Panc1 (cell line): ENCODE measurements around the gene HEPACAM. TPM values are rescaled to one million over a fixed set of nuclear protein-coding genes. Genes with fewer than 3 reads are reported as not detected.

Experiments used
- ATAC-seq: fragments of 200-7000 bp; cut with Tn5 transposase; 2 replicates; pipeline ENCODE4 v1.9.1; 2020; ENCODE audit warnings: mild to moderate bottlenecking, moderate library complexity
- BruUV-seq: library from RNA; stranded (reverse); fragments of 400-500 nt; replicated peaks from 2 replicates; lab custom pipeline; 2021; lab: Mats Ljungman, UMichigan
- CTCF ChIA-PET: fragments of 300-600 bp; sonication (Branson Sonifier 250); formaldehyde crosslinking; loops from one replicate; lab custom pipeline; 2022; ENCODE audit warnings: antibody characterized with exemption; lab: Charles Lee
- POLR2A ChIA-PET: fragments of 300-600 bp; sonication (Branson Sonifier 250); formaldehyde crosslinking; loops from one replicate; lab custom pipeline; 2022; ENCODE audit warnings: antibody characterized with exemption; lab: Charles Lee
- DNase-seq: peaks from one replicate; pipeline ENCODE4 v3.0.0-alpha.2; 2010; ENCODE audit warnings: low read depth, low spot score
- H3K27ac ChIP-seq: 2 replicates; pipeline ENCODE4 v1.5.1; 2011; ENCODE audit warnings: mild to moderate bottlenecking, low read length, inconsistent platforms
- H3K27me3 ChIP-seq: fragments of 200-500 bp; sonication (Bioruptor generic); 2 replicates; pipeline ENCODE4 v1.6.0; 2014; ENCODE audit warnings: low read length, inconsistent platforms; ENCODE audit not compliant: control insufficient read depth, insufficient read depth
- H3K36me3 ChIP-seq: fragments of 200-500 bp; sonication (Bioruptor generic); 2 replicates; pipeline ENCODE4 v1.5.1; 2014; ENCODE audit warnings: inconsistent platforms, mild to moderate bottlenecking, low read length, moderate library complexity; ENCODE audit not compliant: control insufficient read depth, insufficient read depth
- H3K4me1 ChIP-seq: 2 replicates; pipeline ENCODE4 v1.5.1; 2011; ENCODE audit warnings: inconsistent platforms, mild to moderate bottlenecking, low read length, moderate library complexity; ENCODE audit not compliant: control insufficient read depth, insufficient read depth
- H3K4me3 ChIP-seq, 2 experiments: 2 replicates each; pipeline ENCODE4 v1.5.1; 2011 to 2012; ENCODE audit warnings: low read depth in 2 of 2, low read length in 2 of 2, mild to moderate bottlenecking in 2 of 2, inconsistent platforms in 1 of 2, moderate library complexity in 1 of 2
- H3K9me3 ChIP-seq: fragments of 200-500 bp; sonication (Bioruptor generic); 2 replicates; pipeline ENCODE4 v1.5.1; 2014; ENCODE audit warnings: low read depth, mild to moderate bottlenecking, inconsistent platforms, low read length, moderate library complexity; ENCODE audit not compliant: control insufficient read depth, insufficient read depth
- POLR2AphosphoS5 ChIP-seq: IDR thresholded peaks from 2 replicates; pipeline ENCODE4 v1.6.1; 2012; ENCODE audit warnings: mild to moderate bottlenecking, low read depth, low read length, moderate library complexity
- SIN3A ChIP-seq: IDR thresholded peaks from 2 replicates; pipeline ENCODE4 v1.6.1; 2012; ENCODE audit warnings: low read depth, mild to moderate bottlenecking, low read length, moderate library complexity, borderline replicate concordance; ENCODE audit not compliant: insufficient read depth
- TCF7L2 ChIP-seq: IDR thresholded peaks from 2 replicates; pipeline ENCODE4 v1.6.1; 2011; ENCODE audit warnings: mild to moderate bottlenecking, low read depth, low read length, inconsistent platforms
- in situ Hi-C: cut with HindIII; loops from 2 replicates; pipeline ENCODE4 v1.10.0; 2016; ENCODE audit warnings: low sequenced_read_pairs, low pct_unique_long_range_greater_than_20kb
- intact Hi-C: fragments of 100-400 bp; cut with micrococcal nuclease; formaldehyde crosslinking; loops from one replicate; pipeline ENCODE4 v1.10.0; 2022; ENCODE audit not compliant: unreplicated experiment
- total RNA-seq: library from RNA; stranded (reverse); gene quantifications from one replicate; pipeline ENCODE4 v1.2.1, GENCODE V29; 2021; ENCODE audit not compliant: unreplicated experiment
- TF ChIP-seq, protein P1 (sequence below): fragments of 450-650 bp; IDR thresholded peaks from 2 replicates; pipeline ENCODE4 v1.5.1; 2017; ENCODE audit warnings: mild to moderate bottlenecking
- TF ChIP-seq, protein P2 (sequence below), 2 experiments: IDR thresholded peaks; 2 replicates each; pipeline ENCODE4 v1.6.1; 2011 to 2012; ENCODE audit warnings: low read depth in 2 of 2, control low read depth in 1 of 2, low read length in 1 of 2, mild to moderate bottlenecking in 1 of 2, moderate library complexity in 1 of 2; ENCODE audit not compliant: insufficient read depth in 1 of 2

HEPACAM gene
- total RNA-seq, 1 experiment from 2014 or later = not detected

DNA sequence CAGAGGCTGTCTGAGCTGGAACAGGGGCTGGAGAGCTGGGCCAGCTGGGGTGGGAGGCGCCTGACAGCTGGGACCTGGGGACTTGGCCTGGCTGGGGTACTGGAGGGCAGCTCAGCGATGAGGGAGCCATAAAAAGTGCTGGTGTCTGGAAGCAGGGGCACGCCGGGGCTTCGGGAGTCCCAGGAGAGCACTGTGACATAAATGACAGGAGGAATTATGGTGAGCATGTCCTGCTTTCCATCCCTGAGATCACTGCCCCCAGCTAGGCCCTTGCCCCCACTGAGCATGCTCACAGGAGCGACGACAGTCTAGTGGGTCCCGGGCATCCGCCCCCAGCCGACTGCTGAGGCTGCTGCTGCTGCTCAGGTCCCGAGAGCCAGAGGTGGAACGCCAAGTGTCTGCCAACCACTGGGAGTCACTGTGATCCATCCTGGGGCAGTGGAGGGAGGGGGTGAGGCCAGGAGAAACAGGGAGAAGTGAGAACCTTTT, 44.4 kb downstream of the HEPACAM start:
- POLR2A ChIA-PET = no interaction called here
- CTCF ChIA-PET = no interaction called here
- in situ Hi-C loops = no loop called here

DNA sequence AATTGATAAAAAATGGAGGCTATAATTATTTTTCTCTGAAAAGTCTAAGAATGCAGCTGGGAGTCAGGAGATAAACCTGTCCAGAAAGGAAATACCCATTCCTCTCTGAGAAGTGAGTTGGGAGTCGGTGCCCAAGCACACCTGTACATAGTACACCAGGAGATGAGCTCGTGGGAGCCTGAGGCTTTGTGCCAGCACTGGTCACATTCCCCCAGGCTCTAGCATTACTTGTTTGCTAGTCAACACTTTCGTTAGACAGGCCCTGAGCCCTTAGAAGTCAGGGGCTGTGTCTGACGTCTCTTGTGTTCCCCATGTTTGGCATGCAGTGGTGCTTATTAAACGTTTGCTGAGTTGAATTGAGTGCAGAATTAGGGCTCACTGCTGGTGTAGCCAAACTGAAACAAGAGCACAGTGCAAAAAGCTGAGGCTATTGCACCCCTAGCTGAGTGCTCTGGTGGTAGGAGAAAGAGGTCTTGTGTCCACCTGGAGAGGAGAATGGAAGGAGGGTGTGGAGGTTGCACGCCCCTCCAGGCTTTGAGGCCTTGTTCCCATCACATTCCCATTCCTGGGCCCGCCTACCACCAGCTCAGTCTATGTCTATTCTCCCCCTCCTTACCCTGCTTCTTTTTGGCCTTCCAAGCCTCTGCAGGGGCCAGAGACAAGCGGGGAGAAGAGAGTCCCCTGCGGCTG, 45.0 kb downstream of the HEPACAM start:
- BruUV-seq = no TSS peak
- no peaks in the 10 kb centered on the region for H3K36me3 ChIP-seq
- DNase-seq (no peak), ATAC-seq (no peak)
- H3K4me1 ChIP-seq = no peaks in the 10 kb centered on the region
- no peaks in the 10 kb centered on the region for H3K9me3 ChIP-seq
- POLR2A ChIA-PET = no interaction called here
- CTCF ChIA-PET = no interaction called here
- no peak overlapping the region for H3K4me3 ChIP-seq
- TF ChIP-seq TCF7L2 = no peak
- in situ Hi-C loops (no loop called here), intact Hi-C loops (no loop called here)
- H3K27ac ChIP-seq = no peak overlapping the region
- peaks cover 9% of the 10 kb centered on the region for H3K27me3 ChIP-seq

More for the DNA sequence above, 44.4 kb downstream of the HEPACAM start:
- no peaks in the 10 kb centered on the region for H3K9me3 ChIP-seq
- H3K27ac ChIP-seq = no peak overlapping the region
- no peak for ATAC-seq
- BruUV-seq = no TSS peak
- no peak overlapping the region for H3K4me3 ChIP-seq
- intact Hi-C loops = no loop called here
- H3K4me1 ChIP-seq = no peaks in the 10 kb centered on the region
- no peaks in the 10 kb centered on the region for H3K36me3 ChIP-seq
- no peak for DNase-seq
- peaks cover 9% of the 10 kb centered on the region for H3K27me3 ChIP-seq
- TF ChIP-seq, protein P1, sequence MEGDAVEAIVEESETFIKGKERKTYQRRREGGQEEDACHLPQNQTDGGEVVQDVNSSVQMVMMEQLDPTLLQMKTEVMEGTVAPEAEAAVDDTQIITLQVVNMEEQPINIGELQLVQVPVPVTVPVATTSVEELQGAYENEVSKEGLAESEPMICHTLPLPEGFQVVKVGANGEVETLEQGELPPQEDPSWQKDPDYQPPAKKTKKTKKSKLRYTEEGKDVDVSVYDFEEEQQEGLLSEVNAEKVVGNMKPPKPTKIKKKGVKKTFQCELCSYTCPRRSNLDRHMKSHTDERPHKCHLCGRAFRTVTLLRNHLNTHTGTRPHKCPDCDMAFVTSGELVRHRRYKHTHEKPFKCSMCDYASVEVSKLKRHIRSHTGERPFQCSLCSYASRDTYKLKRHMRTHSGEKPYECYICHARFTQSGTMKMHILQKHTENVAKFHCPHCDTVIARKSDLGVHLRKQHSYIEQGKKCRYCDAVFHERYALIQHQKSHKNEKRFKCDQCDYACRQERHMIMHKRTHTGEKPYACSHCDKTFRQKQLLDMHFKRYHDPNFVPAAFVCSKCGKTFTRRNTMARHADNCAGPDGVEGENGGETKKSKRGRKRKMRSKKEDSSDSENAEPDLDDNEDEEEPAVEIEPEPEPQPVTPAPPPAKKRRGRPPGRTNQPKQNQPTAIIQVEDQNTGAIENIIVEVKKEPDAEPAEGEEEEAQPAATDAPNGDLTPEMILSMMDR = no peak
- TF ChIP-seq POLR2AphosphoS5 (no peak), TCF7L2 (no peak), SIN3A (no peak)
- TF ChIP-seq, protein P2, sequence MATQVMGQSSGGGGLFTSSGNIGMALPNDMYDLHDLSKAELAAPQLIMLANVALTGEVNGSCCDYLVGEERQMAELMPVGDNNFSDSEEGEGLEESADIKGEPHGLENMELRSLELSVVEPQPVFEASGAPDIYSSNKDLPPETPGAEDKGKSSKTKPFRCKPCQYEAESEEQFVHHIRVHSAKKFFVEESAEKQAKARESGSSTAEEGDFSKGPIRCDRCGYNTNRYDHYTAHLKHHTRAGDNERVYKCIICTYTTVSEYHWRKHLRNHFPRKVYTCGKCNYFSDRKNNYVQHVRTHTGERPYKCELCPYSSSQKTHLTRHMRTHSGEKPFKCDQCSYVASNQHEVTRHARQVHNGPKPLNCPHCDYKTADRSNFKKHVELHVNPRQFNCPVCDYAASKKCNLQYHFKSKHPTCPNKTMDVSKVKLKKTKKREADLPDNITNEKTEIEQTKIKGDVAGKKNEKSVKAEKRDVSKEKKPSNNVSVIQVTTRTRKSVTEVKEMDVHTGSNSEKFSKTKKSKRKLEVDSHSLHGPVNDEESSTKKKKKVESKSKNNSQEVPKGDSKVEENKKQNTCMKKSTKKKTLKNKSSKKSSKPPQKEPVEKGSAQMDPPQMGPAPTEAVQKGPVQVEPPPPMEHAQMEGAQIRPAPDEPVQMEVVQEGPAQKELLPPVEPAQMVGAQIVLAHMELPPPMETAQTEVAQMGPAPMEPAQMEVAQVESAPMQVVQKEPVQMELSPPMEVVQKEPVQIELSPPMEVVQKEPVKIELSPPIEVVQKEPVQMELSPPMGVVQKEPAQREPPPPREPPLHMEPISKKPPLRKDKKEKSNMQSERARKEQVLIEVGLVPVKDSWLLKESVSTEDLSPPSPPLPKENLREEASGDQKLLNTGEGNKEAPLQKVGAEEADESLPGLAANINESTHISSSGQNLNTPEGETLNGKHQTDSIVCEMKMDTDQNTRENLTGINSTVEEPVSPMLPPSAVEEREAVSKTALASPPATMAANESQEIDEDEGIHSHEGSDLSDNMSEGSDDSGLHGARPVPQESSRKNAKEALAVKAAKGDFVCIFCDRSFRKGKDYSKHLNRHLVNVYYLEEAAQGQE (IDR thresholded peaks at IDR 0.05; ENCODE audit: insufficient read depth in 1 of 2, low read depth in 2 of 2, low read length in 1 of 2) = no peak

DNA sequence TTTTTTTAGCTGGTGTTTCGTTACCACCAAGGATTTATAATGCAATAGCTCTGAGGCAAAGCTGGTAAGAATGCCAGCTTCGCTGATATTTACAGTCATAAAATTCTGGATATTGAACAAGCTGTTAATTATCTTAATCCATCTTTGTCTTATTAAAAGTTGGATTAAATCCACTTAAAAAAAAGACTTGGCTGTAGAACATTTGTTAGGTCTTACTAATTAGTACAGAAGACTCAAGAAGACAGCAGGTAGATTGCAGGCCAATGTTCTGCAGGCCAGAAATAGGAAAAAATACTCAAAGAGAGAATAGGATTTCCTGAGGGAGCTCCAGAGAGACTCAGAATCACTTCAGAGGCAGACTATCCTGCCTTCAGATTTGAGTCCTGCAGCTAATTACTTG, 45.7 kb downstream of the HEPACAM start:
- ATAC-seq = no peak
- ChIA-PET CTCF (interaction anchor here (0.6 kb wide), 1 partner anchor 247 kb away, joined by 3 read pairs; no protein-coding TSS in a partner anchor), POLR2A (no interaction called here)
- intact Hi-C loops = no loop called here
- TF ChIP-seq, protein P2 (IDR thresholded peaks at IDR 0.05; ENCODE audit: insufficient read depth in 1 of 2, low read depth in 2 of 2, low read length in 1 of 2) = no peak
- TF ChIP-seq POLR2AphosphoS5 (no peak), TCF7L2 (no peak), SIN3A (no peak)
- TF ChIP-seq, protein P1 = no peak
- no peaks in the 10 kb centered on the region for H3K9me3 ChIP-seq
- H3K4me3 ChIP-seq = no peak overlapping the region
- H3K27ac ChIP-seq = no peak overlapping the region
- H3K4me1 ChIP-seq = no peaks in the 10 kb centered on the region
- no peaks in the 10 kb centered on the region for H3K36me3 ChIP-seq
- no peak for DNase-seq
- BruUV-seq = no TSS peak
- H3K27me3 ChIP-seq = peaks cover 9% of the 10 kb centered on the region
- in situ Hi-C loops = no loop called here
